Epithelial cell of proximal tubule (primary cell): ENCODE measurements around the gene RABGAP1. TPM values are rescaled to one million over a fixed set of nuclear protein-coding genes. Genes with fewer than 3 reads are reported as not detected.

Source experiments
- DNase-seq: peaks from one replicate; pipeline ENCODE4 v3.0.0-alpha.2; 2011; ENCODE audit warnings: low read depth
- H3K4me3 ChIP-seq: 2 replicates; pipeline ENCODE4 v1.5.1; 2011; ENCODE audit warnings: low read depth, mild to moderate bottlenecking, low read length
- CTCF ChIP-seq: conservative IDR thresholded peaks from 2 replicates; pipeline ENCODE4 v1.5.1; 2012; ENCODE audit warnings: low read depth, mild to moderate bottlenecking, low read length
- total RNA-seq: library from RNA; depleted of rRNA; stranded (reverse); fragments of >200 nt; gene quantifications from 2 replicates; pipeline ENCODE4 v1.2.3, GENCODE V29; 2015

The RABGAP1 gene
- total RNA-seq, 1 donor from 2014 or later = 13.1 TPM

- TF ChIP-seq CTCF = no peak
- no peak for DNase-seq
- H3K4me3 ChIP-seq = no peak overlapping the region
Observed at GRCh38 chr9:123073441-123073840, 132.6 kb downstream of the RABGAP1 start.

- TF ChIP-seq CTCF = no peak
- no peak overlapping the region for H3K4me3 ChIP-seq
- no peak for DNase-seq
Observed at GRCh38 chr9:123073991-123074422, 133.2 kb downstream of the RABGAP1 start.

GRCh38 chr9:123074628-123075027 lies 133.8 kb downstream of the RABGAP1 start:
- no peak overlapping the region for H3K4me3 ChIP-seq
- TF ChIP-seq CTCF = no peak
- DNase-seq = no peak

- no peak overlapping the region for H3K4me3 ChIP-seq
- no peak for TF ChIP-seq CTCF
- no peak for DNase-seq
Observed at GRCh38 chr9:123080444-123080843, 139.6 kb downstream of the RABGAP1 start.

- no peak for DNase-seq
- H3K4me3 ChIP-seq = no peak overlapping the region
- TF ChIP-seq CTCF = peak; percentile 68
Observed at GRCh38 chr9:123081824-123082223, 141.0 kb downstream of the RABGAP1 start.

GRCh38 chr9:123083680-123084079 lies 142.9 kb downstream of the RABGAP1 start:
- TF ChIP-seq CTCF = no peak
- DNase-seq = no peak
- H3K4me3 ChIP-seq = no peak overlapping the region

- no peak for DNase-seq
- H3K4me3 ChIP-seq = no peak overlapping the region
- TF ChIP-seq CTCF = no peak
Observed at GRCh38 chr9:123084256-123084655, 143.4 kb downstream of the RABGAP1 start.
